Breast epithelium (tissue), 3 donors: ENCODE measurements around the gene SLC2A8.

Experiments used
- POLR2A ChIP-seq: fragments of 450-650 bp; IDR thresholded peaks from one replicate; pipeline ENCODE4 v1.6.1; 2016; ENCODE audit warnings: antibody characterized with exemption, mild to moderate bottlenecking, moderate library complexity
- TF ChIP-seq, protein P1 (sequence below), 3 donors: fragments of 450-650 bp; IDR thresholded peaks; one replicate each; pipeline ENCODE4 v1.5.1; 2016 to 2017; ENCODE audit warnings: antibody characterized with exemption in 3 of 3, mild to moderate bottlenecking in 3 of 3, moderate library complexity in 3 of 3

- TF ChIP-seq, protein P1, sequence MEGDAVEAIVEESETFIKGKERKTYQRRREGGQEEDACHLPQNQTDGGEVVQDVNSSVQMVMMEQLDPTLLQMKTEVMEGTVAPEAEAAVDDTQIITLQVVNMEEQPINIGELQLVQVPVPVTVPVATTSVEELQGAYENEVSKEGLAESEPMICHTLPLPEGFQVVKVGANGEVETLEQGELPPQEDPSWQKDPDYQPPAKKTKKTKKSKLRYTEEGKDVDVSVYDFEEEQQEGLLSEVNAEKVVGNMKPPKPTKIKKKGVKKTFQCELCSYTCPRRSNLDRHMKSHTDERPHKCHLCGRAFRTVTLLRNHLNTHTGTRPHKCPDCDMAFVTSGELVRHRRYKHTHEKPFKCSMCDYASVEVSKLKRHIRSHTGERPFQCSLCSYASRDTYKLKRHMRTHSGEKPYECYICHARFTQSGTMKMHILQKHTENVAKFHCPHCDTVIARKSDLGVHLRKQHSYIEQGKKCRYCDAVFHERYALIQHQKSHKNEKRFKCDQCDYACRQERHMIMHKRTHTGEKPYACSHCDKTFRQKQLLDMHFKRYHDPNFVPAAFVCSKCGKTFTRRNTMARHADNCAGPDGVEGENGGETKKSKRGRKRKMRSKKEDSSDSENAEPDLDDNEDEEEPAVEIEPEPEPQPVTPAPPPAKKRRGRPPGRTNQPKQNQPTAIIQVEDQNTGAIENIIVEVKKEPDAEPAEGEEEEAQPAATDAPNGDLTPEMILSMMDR (IDR thresholded peaks at IDR 0.05), result no peak
- no peak for TF ChIP-seq POLR2A
Measured at GRCh38 chr9:127444283-127444920, 47.4 kb downstream of the SLC2A8 start.
